ENCODE results near the gene GTPBP1. TPM values are rescaled to one million over a fixed set of nuclear protein-coding genes. Genes with fewer than 3 reads are reported as not detected.

The GTPBP1 gene
- polyA plus RNA-seq, 10 donors, result 26.8 to 37.6 (median 32.9) TPM

Other genes starting within 250 kb of the GTPBP1 start
- 10 to 100 TPM; 24.8 to 43.4 (median 37.7) TPM for gene KDELR3, start 237.8 kb upstream of the GTPBP1 start, polyA plus RNA-seq (ENCODE audit: insufficient read length in 10 of 10)
- gene DDX17, start 199.6 kb upstream of the GTPBP1 start, polyA plus RNA-seq (ENCODE audit: insufficient read length in 10 of 10), result 100 to 1,000 TPM; 253 to 478 (median 350) TPM
- 1 to 10 TPM; 3.5 to 9.7 (median 5.4) TPM for gene DMC1, start 135.8 kb upstream of the GTPBP1 start, polyA plus RNA-seq (ENCODE audit: insufficient read length in 10 of 10)
- 1 to 10 TPM in 6 of 10 donors, under 1 TPM in 4; 0.38 to 1.5 (median 1.0) TPM for gene FAM227A, start 49.6 kb upstream of the GTPBP1 start, polyA plus RNA-seq (ENCODE audit: insufficient read length in 10 of 10)
- gene CBY1, start 49.3 kb upstream of the GTPBP1 start, polyA plus RNA-seq (ENCODE audit: insufficient read length in 10 of 10), result 10 to 100 TPM; 32.3 to 41.2 (median 34.7) TPM
- 10 to 100 TPM; 71.2 to 90.2 (median 79.8) TPM for gene TOMM22, start 24.0 kb upstream of the GTPBP1 start, polyA plus RNA-seq (ENCODE audit: insufficient read length in 10 of 10)
- gene JOSD1, start 5.0 kb upstream of the GTPBP1 start, polyA plus RNA-seq (ENCODE audit: insufficient read length in 10 of 10), result 10 to 100 TPM; 31.9 to 42.5 (median 37.8) TPM
- 10 to 100 TPM; 36.5 to 60.6 (median 49.0) TPM for gene SUN2, start 50.1 kb downstream of the GTPBP1 start, polyA plus RNA-seq (ENCODE audit: insufficient read length in 10 of 10)
- 10 to 100 TPM in 8 of 10 donors, 1 to 10 TPM in 2; 8.6 to 18.1 (median 11.9) TPM for gene DNAL4, start 88.2 kb downstream of the GTPBP1 start, polyA plus RNA-seq (ENCODE audit: insufficient read length in 10 of 10)
- 1 to 10 TPM; 4.0 to 6.4 (median 4.9) TPM for gene NPTXR, start 138.1 kb downstream of the GTPBP1 start, polyA plus RNA-seq (ENCODE audit: insufficient read length in 10 of 10)
- 10 to 100 TPM; 21.8 to 49.6 (median 30.8) TPM for gene CBX6, start 166.3 kb downstream of the GTPBP1 start, polyA plus RNA-seq (ENCODE audit: insufficient read length in 10 of 10)

All from muscle of back (tissue), 10 donors.